Endometrial microvascular endothelial cells (primary cell): Measurements from ENCODE around the gene TRUB1. TPM values are rescaled to one million over a fixed set of nuclear protein-coding genes. Genes with fewer than 3 reads are reported as not detected.
"Not testable (repeated sequence)": the region's sequence is repeated elsewhere in the genome, so short reads cannot be mapped to it uniquely, and the experiment has no call there.

Experiments
- in situ Hi-C: cut with HindIII; loops from 2 replicates; pipeline ENCODE4 v1.10.0; 2017; ENCODE audit warnings: low sequenced_read_pairs, low pct_unique_long_range_greater_than_20kb; ENCODE audit errors: inconsistent ontology term
- total RNA-seq: library from RNA; depleted of rRNA; stranded (reverse); fragments of >200 nt; gene quantifications from one replicate; pipeline ENCODE4 v1.2.3, GENCODE V29; 2015; ENCODE audit errors: inconsistent ontology term

The TRUB1 gene
- total RNA-seq, 1 donor from 2014 or later, result 31.1 TPM

DNA sequence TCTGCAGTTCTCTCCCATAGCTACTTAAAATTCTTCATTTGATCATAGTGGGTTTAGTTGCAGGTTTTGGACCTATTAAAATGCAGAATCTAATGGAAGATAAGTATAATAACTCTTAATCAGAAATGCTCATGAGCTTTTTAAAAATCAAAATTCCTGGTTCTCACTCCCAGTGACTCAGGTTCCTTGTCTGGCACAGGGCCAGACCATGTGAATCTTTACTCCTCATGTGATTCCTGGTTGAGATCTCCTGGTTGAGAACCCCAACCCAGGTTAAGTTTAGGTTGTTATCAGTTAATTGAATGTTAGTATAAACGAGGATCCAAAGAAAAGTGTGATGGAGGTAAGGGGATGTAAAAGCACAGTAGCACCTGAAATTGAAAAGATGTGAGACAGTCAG lies 17.5 kb upstream of the TRUB1 start:
- in situ Hi-C loops, result no loop called here

DNA sequence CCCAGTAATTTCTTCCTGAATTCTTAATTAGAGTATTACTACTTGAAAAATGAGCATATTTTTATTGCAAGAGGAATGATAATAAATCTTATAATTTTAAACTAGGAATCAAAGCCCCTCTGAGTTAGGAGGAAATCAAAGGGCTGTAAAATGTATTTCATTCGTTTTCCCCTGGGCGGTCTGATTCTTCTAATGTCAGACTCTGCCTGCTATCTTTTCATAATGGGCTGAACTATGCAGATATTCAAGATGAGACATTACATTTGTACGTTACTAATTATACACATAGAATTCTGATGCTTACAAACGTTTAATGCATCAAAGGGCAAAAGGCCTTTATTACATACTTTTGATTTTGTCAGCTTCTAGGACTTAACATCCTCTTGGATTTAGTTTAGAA lies 16.0 kb upstream of the TRUB1 start:
- in situ Hi-C loops, result no loop called here

DNA sequence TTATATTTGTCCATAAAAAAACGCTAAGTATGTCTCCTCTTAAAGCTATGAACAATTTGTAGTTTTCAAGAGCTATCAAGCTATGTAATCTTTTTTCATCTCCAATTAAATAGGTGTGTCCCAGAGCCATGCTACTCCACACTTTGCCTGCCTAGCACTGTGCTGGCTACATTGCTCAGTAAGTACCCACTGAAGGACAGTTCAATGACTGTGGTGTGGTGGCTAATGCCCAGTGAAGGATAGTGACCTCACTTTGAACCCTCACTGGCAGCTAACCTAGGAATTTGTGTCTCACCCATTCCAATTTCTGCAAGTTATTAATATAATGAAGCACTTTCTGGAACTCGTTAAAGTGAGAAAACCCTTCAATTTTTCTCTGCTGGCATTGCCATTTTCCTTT lies 14.4 kb upstream of the TRUB1 start:
- in situ Hi-C loops, result no loop called here

DNA sequence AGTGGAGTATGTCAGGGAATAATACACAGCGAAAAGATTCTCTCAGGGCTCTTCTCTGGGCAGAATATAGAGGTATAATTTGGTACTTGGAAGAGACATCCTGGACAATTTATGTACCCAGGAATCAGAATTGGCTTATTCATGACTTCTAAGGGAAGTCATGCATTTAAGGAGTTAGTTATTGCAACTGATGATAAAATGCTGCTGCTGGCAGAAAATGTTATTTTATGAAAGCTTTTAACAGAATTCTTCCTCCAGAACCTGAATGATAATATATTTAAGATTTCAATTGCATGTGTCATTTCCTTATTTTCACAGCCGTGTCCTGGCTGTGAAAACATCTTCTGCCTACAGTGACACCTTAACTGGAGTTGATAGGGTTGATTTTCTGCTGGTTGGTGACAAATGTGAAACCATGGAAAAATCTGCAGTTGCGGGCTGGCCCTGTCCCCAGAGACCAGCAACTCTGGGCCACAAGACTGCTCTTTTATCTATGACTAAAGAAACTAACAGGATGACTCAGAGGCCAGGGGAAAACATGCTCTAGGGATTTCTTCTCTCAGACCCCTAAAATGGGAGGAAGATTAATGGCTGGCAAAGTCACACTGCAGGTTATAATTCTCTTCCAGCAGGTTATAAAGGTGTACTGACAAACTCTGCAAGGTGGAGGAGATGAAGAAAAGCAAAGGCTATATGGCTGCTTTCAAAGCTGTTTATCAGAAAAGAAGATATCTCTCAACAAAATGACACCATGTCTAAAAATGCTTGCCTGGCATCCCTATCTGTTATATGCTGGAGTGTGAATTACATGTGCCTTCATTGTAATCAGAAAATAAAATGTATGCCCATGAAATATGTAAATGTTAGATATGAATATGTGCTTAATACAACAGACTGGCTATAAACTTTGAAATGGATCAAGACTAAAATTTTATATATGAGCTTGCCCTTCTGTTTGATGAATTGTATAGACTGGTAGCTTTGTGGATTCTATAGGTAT lies 12.1 kb upstream of the TRUB1 start:
- in situ Hi-C loops, result no loop called here

DNA sequence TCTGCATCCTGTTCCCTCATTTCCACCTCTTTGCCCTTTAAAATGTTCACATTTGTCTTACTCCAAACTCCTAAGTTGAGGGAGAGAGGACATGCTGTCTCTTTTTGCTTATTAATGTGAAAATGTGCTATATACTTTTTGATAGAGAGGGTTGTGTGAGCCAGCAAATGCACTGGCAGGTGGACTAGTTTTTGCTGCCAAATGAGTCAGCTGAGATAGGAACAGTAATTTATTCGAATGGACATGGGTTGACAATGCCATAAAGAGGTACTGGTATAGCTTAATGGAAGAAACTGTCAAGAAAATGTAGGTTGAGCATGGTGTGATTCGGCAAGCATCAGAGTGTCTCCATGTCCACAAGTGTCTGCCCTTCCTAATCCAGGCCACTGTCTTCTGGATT lies 9.2 kb upstream of the TRUB1 start:
- in situ Hi-C loops, result no loop called here

DNA sequence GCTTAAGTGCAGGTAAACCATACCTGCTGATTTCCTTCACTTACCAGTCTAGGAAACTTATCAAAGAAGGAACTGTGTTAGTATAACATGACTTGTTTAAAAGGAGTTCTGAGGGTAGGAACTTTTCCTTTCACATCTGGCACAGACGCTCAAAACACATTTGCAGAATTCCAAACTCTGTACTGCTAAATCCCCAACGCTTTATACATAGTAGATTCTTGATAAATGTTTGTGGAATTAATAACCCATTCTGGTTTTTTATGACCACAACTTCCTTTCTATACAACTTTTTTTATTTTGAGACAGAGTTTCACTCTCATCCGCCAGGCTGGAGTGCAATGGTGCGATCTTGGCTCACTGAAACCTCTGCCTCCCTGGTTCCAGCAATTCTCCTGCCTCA lies 7.7 kb upstream of the TRUB1 start:
- in situ Hi-C loops, result no loop called here

DNA sequence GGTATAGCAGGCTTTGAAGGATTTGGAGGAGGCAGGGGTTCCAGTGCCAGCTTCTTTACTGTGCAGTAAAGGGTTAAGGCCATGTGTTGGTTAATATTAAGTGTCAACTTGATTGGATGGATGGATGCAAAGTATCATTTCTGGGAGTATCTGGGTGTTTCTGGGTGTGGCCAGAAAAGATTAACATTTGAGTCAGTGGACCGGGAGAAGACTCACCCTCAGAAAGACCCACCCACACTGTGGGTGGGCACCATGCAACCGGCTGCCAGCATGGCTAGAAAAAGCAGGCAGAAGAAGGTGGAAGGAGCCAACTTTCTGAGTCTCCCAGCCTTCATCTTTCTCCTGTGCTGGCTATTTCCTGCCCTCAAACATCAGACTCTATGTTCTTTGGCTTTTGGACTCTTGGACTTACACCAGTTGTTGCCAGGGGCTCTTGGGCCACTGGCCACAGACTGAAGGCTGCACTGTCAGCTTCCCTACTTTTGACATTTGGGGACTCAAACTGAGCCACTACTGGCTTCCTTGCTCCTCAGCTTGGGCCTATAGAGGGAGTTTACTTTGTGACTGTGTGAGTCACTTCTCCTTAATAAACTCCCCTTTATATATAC lies 6.8 kb upstream of the TRUB1 start:
- in situ Hi-C loops, result no loop called here

DNA sequence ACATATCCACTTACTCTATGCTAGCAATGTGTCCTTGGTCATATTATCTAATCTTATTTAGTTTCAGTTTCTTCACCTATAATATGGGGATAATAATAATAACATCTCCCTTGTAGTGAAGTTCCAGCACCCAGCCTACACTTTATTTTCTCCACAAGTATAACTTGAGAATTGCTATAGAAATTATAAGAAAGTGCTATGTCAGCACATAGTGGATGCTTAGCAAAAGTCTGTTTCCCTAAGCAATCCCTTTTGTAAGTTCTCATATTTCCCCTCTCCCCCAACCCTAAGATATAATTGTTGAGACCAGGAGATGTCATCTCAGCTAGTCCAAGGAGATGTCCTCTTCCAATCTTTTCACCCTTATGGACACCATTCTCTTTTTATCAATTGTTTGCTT lies 5.8 kb upstream of the TRUB1 start:
- in situ Hi-C loops, result no loop called here

DNA sequence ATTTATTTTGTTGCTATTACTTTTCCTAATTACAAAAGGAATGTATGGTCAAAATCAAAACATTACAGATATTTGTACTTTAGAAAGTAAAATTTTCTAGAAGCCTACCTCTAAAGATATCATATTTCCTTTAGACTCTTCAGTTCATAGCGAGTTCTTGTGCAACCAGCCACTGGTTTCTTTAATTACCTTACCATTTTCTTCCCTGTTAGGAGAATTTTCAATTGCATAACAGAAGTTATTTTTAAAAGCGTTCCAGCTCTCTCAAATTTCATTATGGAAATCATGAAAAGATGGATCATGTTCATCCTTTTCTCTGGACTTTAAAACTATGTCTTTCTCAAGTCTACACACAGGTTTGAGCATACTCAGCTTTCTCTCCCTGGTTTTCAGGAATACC lies 5.0 kb upstream of the TRUB1 start:
- in situ Hi-C loops, result no loop called here

DNA sequence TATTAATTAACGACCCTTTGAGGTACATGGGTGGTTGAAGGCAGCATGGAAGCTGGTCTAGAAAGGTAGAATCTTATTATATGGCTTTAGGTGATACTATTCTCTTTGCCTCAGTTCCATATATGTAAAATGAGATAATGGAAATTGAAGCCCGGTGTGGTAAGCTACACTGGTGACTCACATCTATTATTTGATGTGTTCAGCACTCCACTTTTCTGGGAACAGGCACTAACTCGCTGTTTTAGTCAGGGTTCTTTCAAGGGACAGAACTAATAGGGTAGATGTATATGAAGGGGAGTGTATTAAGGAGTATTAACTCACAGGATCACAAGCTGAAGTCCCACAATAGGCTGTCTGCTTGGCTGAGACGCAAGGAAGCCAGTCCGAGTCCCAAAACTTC lies 4.4 kb upstream of the TRUB1 start:
- in situ Hi-C loops, result no loop called here

DNA sequence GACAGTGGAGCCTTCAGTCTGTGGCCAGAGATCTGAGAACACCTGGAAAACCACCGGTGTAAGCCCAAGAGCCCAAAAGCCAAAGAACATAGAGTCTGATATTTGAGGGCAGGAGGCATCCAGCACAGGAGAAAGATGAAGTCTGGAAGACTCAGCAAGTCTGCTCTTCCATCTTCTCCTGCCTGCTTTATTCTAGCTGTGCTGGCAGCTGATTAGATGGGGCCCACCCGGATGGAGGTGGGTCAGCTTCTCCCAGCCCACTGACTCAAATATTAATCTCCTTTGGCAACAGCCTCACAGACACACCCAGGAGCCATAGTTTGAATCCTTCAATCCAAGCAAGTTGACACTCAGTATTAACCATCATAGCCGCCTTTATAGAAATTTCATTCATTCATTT lies 4.0 kb upstream of the TRUB1 start:
- in situ Hi-C loops, result not testable (repeated sequence)

DNA sequence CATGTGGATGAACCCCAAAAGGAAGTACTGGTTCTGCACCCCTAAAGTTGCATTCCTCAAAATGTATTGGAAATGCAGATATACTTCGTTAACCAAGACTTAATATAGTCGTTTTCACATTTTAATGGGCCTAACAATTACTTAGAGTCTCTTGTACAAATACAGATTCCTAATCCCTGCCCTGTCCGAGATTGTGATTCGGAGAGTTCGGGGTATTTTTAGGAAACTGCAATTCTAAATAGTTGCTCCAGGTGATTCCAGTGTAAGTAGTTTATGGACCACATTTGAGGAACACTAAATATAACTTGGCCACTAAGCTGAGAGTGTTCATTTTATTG lies 830 bp downstream of the TRUB1 start:
- in situ Hi-C loops, result no loop called here

DNA sequence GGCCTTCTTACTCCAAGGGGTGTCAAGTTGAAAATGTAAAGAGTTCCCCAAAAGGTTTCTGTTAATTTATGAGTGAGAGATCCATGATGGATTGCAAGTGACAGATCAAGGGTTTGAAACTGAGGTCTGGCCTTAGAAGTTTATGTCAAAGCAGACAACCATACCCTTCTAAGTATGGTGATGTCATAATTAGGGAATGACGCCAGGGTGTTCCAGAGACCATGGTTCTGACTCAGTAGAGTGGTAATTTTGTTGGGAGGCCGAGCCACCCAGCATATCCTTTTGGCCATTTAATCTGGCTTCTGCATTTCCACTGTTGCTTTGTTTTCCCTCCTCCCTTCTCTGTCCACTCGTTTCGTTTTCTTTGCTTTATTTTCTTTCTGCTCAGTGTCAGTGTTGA lies 2.7 kb downstream of the TRUB1 start:
- in situ Hi-C loops, result no loop called here

DNA sequence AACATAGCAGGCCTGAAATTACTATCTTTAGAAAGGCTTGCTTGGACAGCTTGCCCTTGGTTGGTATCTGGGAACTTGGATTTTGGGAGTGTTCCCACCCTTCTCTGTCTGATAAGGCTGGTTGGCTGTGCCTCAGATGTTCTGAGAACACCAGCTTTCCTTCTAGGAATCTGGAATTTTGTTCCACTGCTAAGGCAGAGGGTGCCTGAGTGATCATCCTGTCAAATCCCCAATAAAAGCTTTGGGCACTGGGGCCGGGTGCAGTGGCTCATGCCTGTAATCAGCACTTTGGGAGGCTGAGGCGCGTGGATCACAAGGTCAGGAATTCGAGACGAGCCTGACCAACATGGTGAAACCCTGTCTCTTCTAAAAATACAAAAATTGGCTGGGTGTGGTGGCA lies 5.0 kb downstream of the TRUB1 start:
- in situ Hi-C loops, result no loop called here

DNA sequence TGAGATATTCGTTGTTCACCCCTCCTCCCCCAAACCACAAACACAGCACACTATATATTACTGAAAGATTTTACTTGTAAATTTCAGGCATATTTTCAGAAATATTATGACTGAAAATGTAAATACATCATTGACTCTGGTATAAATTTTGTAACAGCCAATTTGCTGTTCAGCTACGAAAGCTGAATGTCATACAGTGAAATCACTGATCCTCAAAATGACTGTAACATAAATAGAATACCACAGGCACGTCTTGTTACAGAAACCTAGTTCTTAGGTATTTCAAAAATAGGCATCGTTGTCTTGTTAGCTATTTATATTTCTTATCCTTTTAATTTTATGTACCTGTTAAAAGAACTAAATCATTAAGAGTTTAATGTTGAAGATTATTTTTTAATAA lies 15.1 kb downstream of the TRUB1 start:
- in situ Hi-C loops, result no loop called here

DNA sequence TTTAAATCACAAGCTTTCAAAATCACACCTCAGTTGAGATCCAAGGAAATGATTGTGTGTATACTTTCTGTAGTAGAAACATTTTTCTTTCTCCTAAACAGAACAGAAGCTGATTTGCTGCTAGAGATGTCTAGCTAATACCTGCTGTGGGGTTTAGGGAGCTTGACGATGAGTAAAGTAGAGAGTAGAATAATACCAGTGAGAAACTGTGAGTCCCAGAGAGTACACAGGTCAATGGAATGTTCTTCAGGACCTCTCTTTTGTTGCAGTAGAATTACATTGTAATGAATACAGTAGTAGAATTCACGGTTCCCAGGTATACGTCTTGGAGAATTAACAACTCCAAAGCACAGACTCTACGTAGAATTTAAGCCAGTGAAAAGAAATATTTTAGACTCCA lies 18.0 kb downstream of the TRUB1 start:
- in situ Hi-C loops, result no loop called here

DNA sequence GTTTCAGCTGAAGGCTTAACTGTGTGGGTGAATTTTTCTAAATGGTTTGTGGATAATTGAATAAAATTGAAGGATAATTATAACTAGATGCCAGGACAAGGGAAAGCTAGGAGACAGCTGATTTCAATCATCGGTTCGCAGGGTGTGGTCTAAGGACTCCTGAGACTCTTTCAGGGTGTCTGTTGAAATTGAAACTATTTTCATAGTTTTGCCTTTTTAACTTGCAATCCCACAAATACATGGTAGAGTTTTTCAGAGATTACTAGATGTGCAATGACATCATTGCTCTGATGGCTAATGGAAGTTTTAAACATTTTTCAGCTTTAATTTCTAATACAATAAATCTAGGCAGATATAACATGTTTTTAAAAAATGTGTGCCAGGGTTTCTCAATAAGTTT lies 18.5 kb downstream of the TRUB1 start:
- in situ Hi-C loops, result no loop called here

DNA sequence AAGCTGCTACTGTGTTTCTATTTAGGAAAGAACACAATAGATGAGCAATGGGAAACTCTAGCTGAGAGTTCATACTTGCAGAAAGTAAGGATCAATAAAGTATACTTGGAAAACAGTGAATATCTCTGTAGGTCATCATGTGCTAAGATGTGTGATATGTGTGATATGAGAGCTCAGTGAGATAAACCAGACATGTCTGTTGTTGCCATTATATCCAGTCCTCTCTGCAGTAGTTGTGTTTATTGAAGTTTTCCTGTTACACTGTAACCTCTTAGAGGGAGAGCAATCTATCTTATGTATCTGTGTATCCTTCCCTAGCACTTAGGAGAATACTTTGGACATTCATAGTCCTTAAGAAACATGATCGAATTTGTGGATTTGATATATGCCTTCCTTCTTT lies 19.1 kb downstream of the TRUB1 start:
- in situ Hi-C loops, result no loop called here

DNA sequence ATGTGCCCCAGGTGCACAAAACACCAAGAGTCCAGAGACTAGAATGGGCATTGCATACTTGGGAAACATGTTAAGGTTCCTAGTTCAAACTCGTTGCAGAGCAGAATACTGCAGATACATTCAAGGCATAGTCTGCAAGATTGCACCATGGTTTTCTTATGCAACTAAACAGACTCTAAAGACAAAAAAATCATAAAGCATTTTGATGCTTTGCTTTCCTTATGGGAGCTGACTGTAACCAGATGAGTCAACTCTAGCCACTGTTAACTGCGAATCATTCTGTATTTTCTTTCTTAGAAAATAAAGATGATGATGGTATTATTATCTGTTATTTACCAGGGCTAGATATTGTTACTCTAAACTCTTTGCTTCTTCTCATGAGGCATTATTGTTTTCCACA lies 19.7 kb downstream of the TRUB1 start:
- in situ Hi-C loops, result no loop called here

DNA sequence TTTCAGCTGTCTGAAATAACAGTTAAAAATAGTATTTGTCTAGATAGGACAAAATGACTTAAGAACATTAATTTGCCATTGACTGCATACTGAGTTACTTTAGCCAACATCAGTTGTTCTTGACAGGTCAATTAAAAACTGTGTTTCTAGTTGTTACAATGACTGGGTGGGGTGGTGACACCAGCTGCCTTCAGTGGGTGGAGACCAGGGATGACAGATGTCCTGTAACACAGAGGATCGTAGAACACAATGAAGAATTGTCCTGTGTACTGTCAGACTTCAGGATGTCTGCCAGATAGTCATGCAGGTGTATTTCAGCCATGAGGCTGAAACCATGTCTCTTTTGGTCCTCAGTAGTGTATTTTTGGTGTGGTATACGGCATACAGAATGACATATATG lies 24.4 kb downstream of the TRUB1 start:
- in situ Hi-C loops, result no loop called here

DNA sequence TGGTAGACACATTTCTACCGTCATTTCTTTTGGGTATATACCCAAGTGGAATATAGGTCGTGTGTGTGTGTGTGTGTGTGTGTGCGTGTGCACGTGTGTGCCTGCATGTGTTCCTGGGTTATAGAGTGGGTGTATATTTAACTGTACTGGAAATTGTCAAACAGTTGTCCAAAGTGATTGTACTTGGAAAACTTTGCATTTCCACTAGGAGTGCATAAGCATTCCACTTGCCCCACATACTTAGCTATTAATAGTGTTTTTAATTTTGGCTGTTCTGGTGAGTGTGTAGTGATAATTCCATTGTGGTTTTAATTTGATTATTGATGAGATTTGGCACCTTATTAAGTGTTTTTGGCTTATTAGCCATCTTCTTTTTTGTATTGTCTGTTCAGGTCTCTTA lies 25.9 kb downstream of the TRUB1 start:
- in situ Hi-C loops, result no loop called here
